GM12875 (cell line): Measurements from ENCODE around the gene TM9SF2.

Experiments used
- H3K4me3 ChIP-seq: one replicate; pipeline ENCODE4 v1.5.1; 2011; ENCODE audit warnings: low read depth, low read length, control low read depth
- CTCF ChIP-seq: IDR thresholded peaks from 2 replicates; pipeline ENCODE4 v1.5.1; 2011; ENCODE audit warnings: low read depth, mild to moderate bottlenecking, control low read depth, inconsistent platforms, low read length, moderate library complexity, borderline replicate concordance; ENCODE audit not compliant: insufficient read depth

Gene TM9SF2

GRCh38 chr13:99589575-99589974 is 88.3 kb downstream of the TM9SF2 start:
- TF ChIP-seq CTCF, result no peak
- H3K4me3 ChIP-seq, result no peak overlapping the region

GRCh38 chr13:99590519-99591011 is 89.3 kb downstream of the TM9SF2 start:
- no peak overlapping the region for H3K4me3 ChIP-seq
- TF ChIP-seq CTCF, result no peak

GRCh38 chr13:99596180-99596579 is 94.9 kb downstream of the TM9SF2 start:
- no peak for TF ChIP-seq CTCF
- no peak overlapping the region for H3K4me3 ChIP-seq

GRCh38 chr13:99600318-99600717 is 99.0 kb downstream of the TM9SF2 start:
- TF ChIP-seq CTCF, result no peak
- H3K4me3 ChIP-seq, result no peak overlapping the region

GRCh38 chr13:99601535-99601934 is 100.3 kb downstream of the TM9SF2 start:
- no peak for TF ChIP-seq CTCF
- no peak overlapping the region for H3K4me3 ChIP-seq

GRCh38 chr13:99604636-99605035 is 103.4 kb downstream of the TM9SF2 start:
- no peak overlapping the region for H3K4me3 ChIP-seq
- TF ChIP-seq CTCF, result no peak

GRCh38 chr13:99605420-99606323 is 104.4 kb downstream of the TM9SF2 start:
- 0 out of 2 replicates have a peak, but pooled peaks have one; percentile 27 for TF ChIP-seq CTCF

More at GRCh38 chr13:99605420-99606323, 104.4 kb downstream of the TM9SF2 start:
- H3K4me3 ChIP-seq, result peak overlapping the region; percentile 45
